Endodermal cell (in vitro differentiated cells): ENCODE results near the gene ATF3. TPM values are rescaled to one million over a fixed set of nuclear protein-coding genes. Genes with fewer than 3 reads are reported as not detected.

Experiments
- DNase-seq: peaks from one replicate; pipeline ENCODE4 v3.0.0-alpha.2; 2017
- H3K27ac ChIP-seq: 2 replicates; pipeline ENCODE4 v1.5.1; 2013; ENCODE audit warnings: mild to moderate bottlenecking, low read depth, low read length, moderate library complexity
- H3K27me3 ChIP-seq: 2 replicates; pipeline ENCODE4 v1.6.1; 2013; ENCODE audit warnings: mild to moderate bottlenecking, low read length, moderate library complexity; ENCODE audit not compliant: insufficient read depth, control insufficient read depth, poor library complexity, severe bottlenecking
- H3K36me3 ChIP-seq: 2 replicates; pipeline ENCODE4 v1.7.0; 2013; ENCODE audit warnings: mild to moderate bottlenecking, low read length, moderate library complexity; ENCODE audit not compliant: control insufficient read depth, insufficient read depth
- H3K4me1 ChIP-seq: one replicate; pipeline ENCODE4 v1.7.0; 2013; ENCODE audit warnings: low read length; ENCODE audit not compliant: control insufficient read depth, insufficient read depth
- H3K4me3 ChIP-seq: 2 replicates; pipeline ENCODE4 v1.5.1; 2013; ENCODE audit warnings: mild to moderate bottlenecking, low read length, moderate library complexity
- H3K9ac ChIP-seq: 2 replicates; pipeline ENCODE4 v1.6.1; 2013; ENCODE audit warnings: mild to moderate bottlenecking, low read length, moderate library complexity; ENCODE audit not compliant: poor library complexity, severe bottlenecking; ENCODE audit errors: extremely low read depth
- H3K9me3 ChIP-seq: 2 replicates; pipeline ENCODE4 v1.6.1; 2013; ENCODE audit warnings: mild to moderate bottlenecking, low read length, moderate library complexity; ENCODE audit not compliant: control insufficient read depth
- H3K27ac Mint-ChIP-seq: 2 replicates; pipeline ENCODE4 v1.8.0; 2020; ENCODE audit warnings: mixed read lengths
- H3K27me3 Mint-ChIP-seq: 2 replicates; pipeline ENCODE4 v1.8.0; 2021; ENCODE audit warnings: mild to moderate bottlenecking, mixed read lengths; ENCODE audit not compliant: insufficient read depth
- H3K36me3 Mint-ChIP-seq: 2 replicates; pipeline ENCODE4 v1.8.0; 2020; ENCODE audit warnings: low read depth, mixed read lengths
- H3K4me1 Mint-ChIP-seq: 2 replicates; pipeline ENCODE4 v1.8.0; 2020; ENCODE audit warnings: mixed read lengths
- H3K4me3 Mint-ChIP-seq: 2 replicates; pipeline ENCODE4 v1.8.0; 2020; ENCODE audit warnings: mild to moderate bottlenecking, moderate library complexity, mixed read lengths
- H3K9me3 Mint-ChIP-seq: 2 replicates; pipeline ENCODE4 v1.8.0; 2020; ENCODE audit warnings: mild to moderate bottlenecking, mixed read lengths
- WGBS, 2 experiments: methylation state at CpG; one replicate each; pipeline versions ENCODE4 v1.1.5 to v1.1.7; 2013; ENCODE audit warnings: missing lambda C conversion rate in 2 of 2, mixed read lengths in 1 of 2; ENCODE audit not compliant: insufficient coverage in 1 of 2, insufficient read length in 1 of 2; 5-methylcytosine and 5-hydroxymethylcytosine counted together
- total RNA-seq, 2 donors: library from RNA; stranded (reverse); fragmentation: NEBNext Ultra II Directional in 1 of 2; extraction: Animal tissue kit (Norgen Biotek cat#: 25700) in 1 of 2; gene quantifications; 2 replicates in 1 of 2; 3 replicates in 1 of 2; pipeline ENCODE4 v1.2.1, GENCODE V29; 2021
- TF ChIP-seq, protein P1 (sequence below): fragments of 200-600 bp; sonication (generic); conservative IDR thresholded peaks from 2 replicates; pipeline ENCODE4 v1.5.0; 2021; ENCODE audit warnings: antibody characterized with exemption, mild to moderate bottlenecking

ATF3 gene
- total RNA-seq, 2 donors from 2014 or later, result 12.6 to 24.0 TPM

- Mint-ChIP-seq H3K27me3 (peaks cover 18% of the 10 kb centered on the region), H3K4me1 (peaks cover 7% of the 10 kb centered on the region), H3K27ac (no peak overlapping the region), H3K4me3 (no peak overlapping the region), H3K9me3 (no peaks in the 10 kb centered on the region), H3K36me3 (no peaks in the 10 kb centered on the region)
- TF ChIP-seq, protein P1, sequence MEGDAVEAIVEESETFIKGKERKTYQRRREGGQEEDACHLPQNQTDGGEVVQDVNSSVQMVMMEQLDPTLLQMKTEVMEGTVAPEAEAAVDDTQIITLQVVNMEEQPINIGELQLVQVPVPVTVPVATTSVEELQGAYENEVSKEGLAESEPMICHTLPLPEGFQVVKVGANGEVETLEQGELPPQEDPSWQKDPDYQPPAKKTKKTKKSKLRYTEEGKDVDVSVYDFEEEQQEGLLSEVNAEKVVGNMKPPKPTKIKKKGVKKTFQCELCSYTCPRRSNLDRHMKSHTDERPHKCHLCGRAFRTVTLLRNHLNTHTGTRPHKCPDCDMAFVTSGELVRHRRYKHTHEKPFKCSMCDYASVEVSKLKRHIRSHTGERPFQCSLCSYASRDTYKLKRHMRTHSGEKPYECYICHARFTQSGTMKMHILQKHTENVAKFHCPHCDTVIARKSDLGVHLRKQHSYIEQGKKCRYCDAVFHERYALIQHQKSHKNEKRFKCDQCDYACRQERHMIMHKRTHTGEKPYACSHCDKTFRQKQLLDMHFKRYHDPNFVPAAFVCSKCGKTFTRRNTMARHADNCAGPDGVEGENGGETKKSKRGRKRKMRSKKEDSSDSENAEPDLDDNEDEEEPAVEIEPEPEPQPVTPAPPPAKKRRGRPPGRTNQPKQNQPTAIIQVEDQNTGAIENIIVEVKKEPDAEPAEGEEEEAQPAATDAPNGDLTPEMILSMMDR, result no peak
- Histone ChIP-seq H3K9me3 (no peaks in the 10 kb centered on the region), H3K4me1 (no peaks in the 10 kb centered on the region), H3K4me3 (no peak overlapping the region), H3K9ac (no peak overlapping the region), H3K27ac (no peak overlapping the region), H3K36me3 (no peaks in the 10 kb centered on the region), H3K27me3 (no peaks in the 10 kb centered on the region)
- 87 to 100% methylated on average over 1 of the region's 1 CpG for WGBS, 2 experiments
- DNase-seq, result no peak
Measured at GRCh38 chr1:212652609-212653008, 44.0 kb downstream of the ATF3 start.

DNA sequence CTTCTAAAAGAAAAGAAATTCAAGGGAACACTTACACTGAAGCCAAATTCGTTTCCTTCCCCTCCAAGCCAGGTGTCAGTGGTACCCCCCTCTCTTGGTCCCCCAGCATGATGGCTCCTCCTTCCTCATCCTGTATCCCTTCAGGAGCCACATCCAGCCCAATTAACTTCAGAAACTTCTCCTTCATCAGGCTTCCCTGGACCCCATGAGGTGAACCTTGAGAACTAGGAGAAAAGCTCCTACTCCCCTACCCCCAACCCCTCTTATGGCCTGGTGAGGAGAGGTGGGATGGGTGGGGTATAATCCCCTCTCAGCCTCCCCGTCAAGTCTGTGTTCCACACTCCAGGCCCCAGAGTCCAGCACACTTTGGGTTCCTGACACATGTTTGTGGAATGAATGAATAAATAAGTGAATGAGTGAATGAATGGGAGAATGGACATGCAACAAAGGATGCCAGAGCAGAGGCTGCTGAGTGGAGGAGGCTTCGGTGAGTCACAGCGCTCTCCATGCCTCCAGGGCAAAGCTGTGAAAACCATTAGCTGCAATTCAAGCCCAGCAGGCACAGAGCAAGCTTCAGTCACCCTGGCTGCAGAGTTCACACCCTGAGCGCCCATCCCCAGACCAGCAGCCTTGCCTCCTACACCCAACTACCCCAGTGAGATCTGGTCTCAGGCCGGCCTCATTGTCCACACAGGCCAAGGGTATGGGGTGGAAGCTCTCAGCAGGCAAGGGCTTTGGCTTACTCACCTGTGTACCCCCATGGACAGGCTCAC is 47.3 kb downstream of the ATF3 start:
- TF ChIP-seq, protein P1, result no peak
- H3K4me3 ChIP-seq, result no peak overlapping the region
- no peaks in the 10 kb centered on the region for H3K4me1 ChIP-seq
- H3K9me3 Mint-ChIP-seq, result peaks cover 23% of the 10 kb centered on the region
- H3K4me1 Mint-ChIP-seq, result peaks cover 6% of the 10 kb centered on the region
- no peaks in the 10 kb centered on the region for H3K36me3 ChIP-seq
- H3K4me3 Mint-ChIP-seq, result no peak overlapping the region
- no peak overlapping the region for H3K27ac Mint-ChIP-seq
- H3K27me3 Mint-ChIP-seq, result peaks cover 23% of the 10 kb centered on the region
- H3K9ac ChIP-seq, result no peak overlapping the region
- H3K27ac ChIP-seq, result no peak overlapping the region
- peaks cover 2% of the 10 kb centered on the region for H3K36me3 Mint-ChIP-seq
- 68 to 69% methylated on average over 2 to 6 of the region's 6 CpGs for WGBS, 2 experiments
- no peaks in the 10 kb centered on the region for H3K27me3 ChIP-seq
- no peaks in the 10 kb centered on the region for H3K9me3 ChIP-seq
- peak; percentile 84 for DNase-seq

GRCh38 chr1:212656730-212657129 is 48.2 kb downstream of the ATF3 start:
- WGBS, 2 experiments, result 90 to 95% methylated on average over 4 to 5 of the region's 5 CpGs
- no peaks in the 10 kb centered on the region for H3K27me3 ChIP-seq
- no peaks in the 10 kb centered on the region for H3K9me3 ChIP-seq
- peaks cover 23% of the 10 kb centered on the region for H3K9me3 Mint-ChIP-seq
- H3K27ac ChIP-seq, result no peak overlapping the region
- H3K36me3 Mint-ChIP-seq, result peaks cover 2% of the 10 kb centered on the region
- H3K27me3 Mint-ChIP-seq, result peaks cover 27% of the 10 kb centered on the region
- H3K4me1 Mint-ChIP-seq, result peaks cover 6% of the 10 kb centered on the region
- no peaks in the 10 kb centered on the region for H3K4me1 ChIP-seq
- no peak overlapping the region for H3K27ac Mint-ChIP-seq
- H3K4me3 ChIP-seq, result no peak overlapping the region
- no peak overlapping the region for H3K4me3 Mint-ChIP-seq
- no peak overlapping the region for H3K9ac ChIP-seq
- no peak for DNase-seq
- TF ChIP-seq, protein P1, result no peak
- no peaks in the 10 kb centered on the region for H3K36me3 ChIP-seq
